Right lobe of liver (tissue), 6 donors: ENCODE data around the gene NTMT1. TPM values are rescaled to one million over a fixed set of nuclear protein-coding genes. Genes with fewer than 3 reads are reported as not detected.
A peak's percentile ranks its signal among the peaks of the same experiment; 100 is the strongest.

ENCODE experiments used
- ATAC-seq, 4 donors: fragments of 200-7000 bp; cut with Tn5 transposase; one replicate each; pipeline ENCODE4 v1.9.1; 2020; ENCODE audit warnings: mild to moderate bottlenecking in 4 of 4, moderate library complexity in 4 of 4
- DNase-seq, 3 donors: peaks; one replicate each; pipeline ENCODE4 v3.0.0-alpha.2; 2020
- H3K27ac ChIP-seq, 3 donors: fragments of 200-600 bp; one replicate each; pipeline ENCODE4 v1.8.0; 2022
- H3K27me3 ChIP-seq, 2 donors: fragments of 200-600 bp; one replicate each; pipeline ENCODE4 v1.8.0; 2022
- H3K36me3 ChIP-seq, 4 donors: fragments of 200-600 bp; sonication (generic) in 1 of 4; one replicate each; pipeline versions ENCODE4 v1.5.1 to v1.8.0; 2017 to 2022; ENCODE audit warnings: control low read depth in 1 of 4
- H3K4me1 ChIP-seq, 4 donors: fragments of 200-600 bp; sonication (generic) in 1 of 4; one replicate each; pipeline versions ENCODE4 v1.5.1 to v1.8.0; 2017 to 2022; ENCODE audit warnings: control low read depth in 1 of 4
- H3K4me3 ChIP-seq, 3 donors: fragments of 200-600 bp; one replicate each; pipeline ENCODE4 v1.8.0; 2022
- H3K9me3 ChIP-seq, 4 donors: fragments of 200-600 bp; sonication (generic) in 1 of 4; one replicate each; pipeline versions ENCODE4 v1.5.1 to v1.8.0; 2017 to 2022; ENCODE audit warnings: control low read depth in 1 of 4
- POLR2A ChIP-seq: fragments of 450-650 bp; IDR thresholded peaks from one replicate; pipeline ENCODE4 v1.6.1; 2017; ENCODE audit warnings: antibody characterized with exemption, mild to moderate bottlenecking
- WGBS: methylation state at CpG from one replicate; pipeline ENCODE4 v1.1.6; 2018; ENCODE audit warnings: low coverage, low lambda C conversion rate; ENCODE audit not compliant: insufficient coverage; ENCODE audit errors: missing lambda C conversion rate; 5-methylcytosine and 5-hydroxymethylcytosine counted together
- intact Hi-C, 2 donors: fragments of 100-400 bp; cut with DNase I; formaldehyde crosslinking; loops; one replicate each; pipeline versions ENCODE4 v1.11.2 to v1.14.1; 2022
- total RNA-seq, 6 experiments: library from RNA; depleted of rRNA in 2 of 6; stranded (reverse); fragments of >200 nt in 2 of 6; fragmentation: NEBNext Ultra II Directional in 3 of 6; extraction: Animal tissue kit (Norgen Biotek cat#: 25700) in 3 of 6; gene quantifications; one replicate each; pipeline versions ENCODE4 v1.1.0 to v1.2.4, GENCODE V29; 2016 to 2023
- TF ChIP-seq, protein P1 (sequence below), 4 donors: fragments of 200-600 bp in 3 of 4; fragments of 450-650 bp in 1 of 4; IDR thresholded peaks; one replicate each; pipeline versions ENCODE4 v1.5.1 to v1.8.0; 2016 to 2022; ENCODE audit warnings: antibody characterized with exemption in 4 of 4, mild to moderate bottlenecking in 2 of 4
- donor health status: DM: no; HTN: yes; CAD: no.
- donor health status: DM: no; HTN: no; CAD: no.
- donor health status: DM: no; HTN: no; CAD: no.
- donor health status: DM: no; HTN: yes; CAD: no.
- donor health status: DM: no; HTN: yes; CAD: no.

The NTMT1 gene
- total RNA-seq, 6 experiments from 2014 or later, result 15.6 to 28.3 (median 20.7) TPM

GRCh38 chr9:129614932-129615331 is 11.0 kb upstream of the NTMT1 start:
- peaks cover 0 to 8% (median 3%) of the 10 kb centered on the region in 4 donors for H3K4me1 ChIP-seq
- no peaks in the 10 kb centered on the region for H3K27me3 ChIP-seq
- ATAC-seq, result no peak
- WGBS, result 79% methylated on average over 4 of the region's 10 CpGs
- H3K36me3 ChIP-seq, result no peaks in the 10 kb centered on the region
- DNase-seq, result no peak
- intact Hi-C loops, result loop anchor here in 1 of 2 donors (10.0 kb wide), 1 partner anchor 460 kb away; no protein-coding TSS in a partner anchor
- H3K4me3 ChIP-seq, result no peak overlapping the region
- no peak overlapping the region for H3K27ac ChIP-seq
- TF ChIP-seq, protein P1, sequence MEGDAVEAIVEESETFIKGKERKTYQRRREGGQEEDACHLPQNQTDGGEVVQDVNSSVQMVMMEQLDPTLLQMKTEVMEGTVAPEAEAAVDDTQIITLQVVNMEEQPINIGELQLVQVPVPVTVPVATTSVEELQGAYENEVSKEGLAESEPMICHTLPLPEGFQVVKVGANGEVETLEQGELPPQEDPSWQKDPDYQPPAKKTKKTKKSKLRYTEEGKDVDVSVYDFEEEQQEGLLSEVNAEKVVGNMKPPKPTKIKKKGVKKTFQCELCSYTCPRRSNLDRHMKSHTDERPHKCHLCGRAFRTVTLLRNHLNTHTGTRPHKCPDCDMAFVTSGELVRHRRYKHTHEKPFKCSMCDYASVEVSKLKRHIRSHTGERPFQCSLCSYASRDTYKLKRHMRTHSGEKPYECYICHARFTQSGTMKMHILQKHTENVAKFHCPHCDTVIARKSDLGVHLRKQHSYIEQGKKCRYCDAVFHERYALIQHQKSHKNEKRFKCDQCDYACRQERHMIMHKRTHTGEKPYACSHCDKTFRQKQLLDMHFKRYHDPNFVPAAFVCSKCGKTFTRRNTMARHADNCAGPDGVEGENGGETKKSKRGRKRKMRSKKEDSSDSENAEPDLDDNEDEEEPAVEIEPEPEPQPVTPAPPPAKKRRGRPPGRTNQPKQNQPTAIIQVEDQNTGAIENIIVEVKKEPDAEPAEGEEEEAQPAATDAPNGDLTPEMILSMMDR (IDR thresholded peaks at IDR 0.05), result no peak
- TF ChIP-seq POLR2A, result no peak
- H3K9me3 ChIP-seq, result no peaks in the 10 kb centered on the region

DNA sequence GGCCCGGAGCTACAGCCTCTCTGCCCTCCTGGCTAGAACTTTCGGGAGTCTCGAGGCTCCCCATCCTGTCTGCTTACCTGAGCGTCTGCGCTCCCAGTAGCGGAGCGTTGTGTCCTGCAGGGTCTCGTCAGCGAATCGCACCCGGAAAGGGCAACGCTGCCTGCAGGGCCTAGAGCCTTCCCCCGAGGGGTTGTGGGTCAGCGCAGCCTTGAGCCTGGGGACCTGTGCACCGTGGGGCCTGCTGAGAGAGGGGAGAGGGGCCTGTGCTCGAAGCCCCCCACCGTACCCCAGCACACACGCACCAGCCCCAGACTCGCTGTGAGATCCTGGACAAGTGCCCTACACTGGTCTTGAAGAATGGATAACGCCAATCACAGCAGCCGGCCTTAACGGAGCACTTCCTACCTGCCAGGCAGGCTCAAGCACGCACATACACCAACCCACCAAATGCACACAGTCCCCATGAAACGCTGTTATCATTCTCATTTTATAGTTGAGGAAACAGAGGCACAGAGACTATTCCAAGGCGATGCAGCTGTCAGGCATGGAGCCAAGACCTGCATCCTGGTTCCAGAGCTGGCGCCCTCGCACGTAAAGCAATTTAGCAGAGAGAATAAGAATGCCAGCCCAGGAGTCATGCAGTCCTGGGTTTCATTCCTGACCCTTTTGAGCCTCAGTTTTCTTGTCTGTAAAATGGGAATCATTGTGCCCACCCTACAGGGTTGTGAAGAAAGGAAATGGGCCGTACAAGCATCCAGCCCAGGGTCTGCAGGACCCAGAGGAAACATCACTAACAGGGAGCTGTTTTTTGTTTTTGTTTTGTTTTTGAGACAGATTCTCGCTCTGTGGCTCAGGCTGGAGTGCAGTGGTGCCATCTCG is 10.3 kb upstream of the NTMT1 start:
- intact Hi-C loops, result loop anchor here in 1 of 2 donors (10.0 kb wide), 1 partner anchor 461 kb away; no protein-coding TSS in a partner anchor
- no peak overlapping the region for H3K4me3 ChIP-seq
- no peaks in the 10 kb centered on the region for H3K9me3 ChIP-seq
- H3K27me3 ChIP-seq, result no peaks in the 10 kb centered on the region
- TF ChIP-seq, protein P1 (IDR thresholded peaks at IDR 0.05), result no peak
- no peak for TF ChIP-seq POLR2A
- ATAC-seq (no peak), DNase-seq (no peak)
- WGBS, result 77% methylated on average over 9 of the region's 31 CpGs
- no peaks in the 10 kb centered on the region for H3K36me3 ChIP-seq
- H3K27ac ChIP-seq, result no peak overlapping the region
- H3K4me1 ChIP-seq, result peaks cover 0 to 14% (median 3%) of the 10 kb centered on the region in 4 donors

- no peaks in the 10 kb centered on the region for H3K9me3 ChIP-seq
- no CpG with 5 or more reads among the region's 1 CpG for WGBS
- peak in 3 of 4 donors; percentile 30 to 61 (median 42) for ATAC-seq
- intact Hi-C loops, result loop anchor here in 1 of 2 donors (10.0 kb wide), 1 partner anchor 462 kb away; no protein-coding TSS in a partner anchor
- H3K4me1 ChIP-seq, result peaks cover 0 to 9% (median 0%) of the 10 kb centered on the region in 4 donors
- H3K27ac ChIP-seq, result no peak overlapping the region
- TF ChIP-seq POLR2A, result no peak
- TF ChIP-seq, protein P1 (IDR thresholded peaks at IDR 0.05), result peak; percentile 21 to 49 (median 40)
- no peak for DNase-seq
- no peaks in the 10 kb centered on the region for H3K36me3 ChIP-seq
- no peaks in the 10 kb centered on the region for H3K27me3 ChIP-seq
- H3K4me3 ChIP-seq, result no peak overlapping the region
Observed at GRCh38 chr9:129617167-129617566, 8.8 kb upstream of the NTMT1 start.

GRCh38 chr9:129619787-129620668 is 5.9 kb upstream of the NTMT1 start:
- intact Hi-C loops, result loop anchor here in 1 of 2 donors (10.0 kb wide), 1 partner anchor 465 kb away; no protein-coding TSS in a partner anchor
- Histone ChIP-seq H3K36me3 (no peaks in the 10 kb centered on the region), H3K27ac (peak overlapping the region in 1 of 3 donors; percentile 18), H3K27me3 (no peaks in the 10 kb centered on the region), H3K4me1 (peaks cover 0 to 9% (median 0%) of the 10 kb centered on the region in 4 donors), H3K4me3 (peak overlapping the region; percentile 31 to 40 (median 32)), H3K9me3 (no peaks in the 10 kb centered on the region)
- TF ChIP-seq POLR2A, result no peak
- TF ChIP-seq, protein P1 (IDR thresholded peaks at IDR 0.05), result no peak
- no peak for DNase-seq
- 67% methylated on average over 1 of the region's 82 CpGs for WGBS
- ATAC-seq, result peak in 3 of 4 donors; percentile 3 to 30 (median 12)
